Myometrial cell (primary cell): Measurements from ENCODE around the gene PRELP. TPM values are rescaled to one million over a fixed set of nuclear protein-coding genes. Genes with fewer than 3 reads are reported as not detected.

ENCODE experiments used
- total RNA-seq: library from RNA; depleted of rRNA; stranded (reverse); fragments of >200 nt; gene quantifications from 2 replicates; pipeline ENCODE4 v1.2.3, GENCODE V29; 2015

The PRELP gene
- 0.18 and 0.58 TPM in 2 replicates for total RNA-seq

DNA sequence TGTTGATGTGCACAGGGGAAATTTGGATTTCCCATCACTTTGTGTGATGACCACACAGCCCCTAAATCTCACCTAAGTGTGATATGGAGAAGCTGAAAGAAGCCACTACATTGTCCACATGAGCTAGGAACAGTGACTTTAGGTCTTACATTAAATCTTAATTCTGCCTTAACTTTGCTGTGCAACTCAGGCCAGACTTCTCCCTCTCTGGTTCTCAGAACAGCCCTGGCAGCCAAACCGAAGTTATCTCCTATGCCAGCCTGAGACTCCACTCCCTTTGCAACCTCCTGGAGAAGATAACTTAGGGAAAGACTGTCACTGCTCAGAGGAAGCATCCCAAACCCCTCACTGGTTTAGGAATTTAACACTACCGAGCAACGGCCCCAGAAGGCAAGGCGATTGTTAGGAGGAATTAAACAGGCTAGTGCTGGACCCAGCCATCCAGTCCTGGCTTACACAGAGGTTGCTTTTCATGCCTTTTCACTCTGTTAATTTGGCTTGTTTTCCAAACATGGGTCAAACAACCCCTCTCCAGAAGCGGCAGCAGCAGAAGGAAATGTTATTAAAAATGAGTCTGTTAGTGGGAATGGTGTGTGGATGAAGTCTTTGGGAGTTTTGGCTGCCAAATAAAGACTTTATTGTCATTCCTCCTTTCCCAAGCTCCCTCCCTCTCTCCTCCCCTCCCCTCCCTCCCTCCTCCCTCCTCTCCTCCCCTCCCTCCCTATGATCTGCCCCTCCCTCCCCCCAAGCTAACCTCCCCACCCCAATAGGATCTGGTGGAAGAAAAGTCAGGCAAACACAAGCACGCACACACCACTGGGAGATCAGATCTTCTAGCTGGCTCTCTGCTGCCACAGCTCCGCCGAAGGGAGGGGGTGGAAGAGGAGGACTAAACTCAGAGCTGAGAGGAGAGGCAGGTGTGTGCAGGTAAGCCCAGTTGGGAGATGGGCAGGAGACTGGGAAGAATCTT, at the start of gene PRELP:
Gene PRELP (plus strand): TSS at position 795 of the 970 bp plus-strand sequence. CDS start 7,379 bp downstream, outside the sequence.

GRCh38 chr1:203493901-203494300, 18.3 kb downstream of the PRELP start, which contains the start of gene OPTC:
Gene OPTC, plus strand, starts transcription at chr1:203494153. Its CDS starts 1,853 bp downstream, at chr1:203496006.

Other genes with a start within 250 kb of the PRELP start
- not detected in 2 replicates for gene CHIT1, start 246.1 kb upstream of the PRELP start, total RNA-seq
- 5.1 and 6.1 TPM in 2 replicates for gene BTG2, start 170.3 kb upstream of the PRELP start, total RNA-seq
- 1.9 and 3.5 TPM in 2 replicates for gene FMOD, start 124.7 kb upstream of the PRELP start, total RNA-seq
- not detected in 2 replicates for gene OPTC, start 18.3 kb downstream of the PRELP start, total RNA-seq
- 79.3 and 85.8 TPM in 2 replicates for gene ATP2B4, start 151.0 kb downstream of the PRELP start, total RNA-seq